Activated gamma-delta T cell treated with anti-CD3 and anti-CD28 coated beads, Interleukin-2, amount 50 U/mL, for 16 hours (primary cell): ENCODE results near the gene P2RX6.
"Not testable (repeated sequence)": the region's sequence is repeated elsewhere in the genome, so short reads cannot be mapped to it uniquely, and the experiment has no call there.

Experiments
- DNase-seq: peaks from one replicate; pipeline ENCODE4 v3.0.0-alpha.2; 2020; ENCODE audit warnings: low read depth

The P2RX6 gene

GRCh38 chr22:21014726-21015465 lies at the start of gene P2RX6:
Gene P2RX6 (plus strand): TSS chr22:21015165. CDS start chr22:21015175, 10 bp downstream.
- DNase-seq: no peak

GRCh38 chr22:20965888-20966855 lies 48.8 kb upstream of the P2RX6 start:
- no peak for DNase-seq

- no peak for DNase-seq
Measured at GRCh38 chr22:20966883-20967696, 47.9 kb upstream of the P2RX6 start, which contains the start of gene AIFM3. Gene AIFM3 (plus strand): TSS chr22:20967255. CDS start chr22:20967945, 690 bp downstream.

- DNase-seq: no peak
Measured at GRCh38 chr22:20967697-20968211, 47.2 kb upstream of the P2RX6 start.

- DNase-seq: no peak
Measured at GRCh38 chr22:20968281-20968977, 46.5 kb upstream of the P2RX6 start.

GRCh38 chr22:20970939-20971657 lies 43.9 kb upstream of the P2RX6 start:
- DNase-seq: no peak

- DNase-seq: not testable (repeated sequence)
Measured at GRCh38 chr22:20972014-20972694, 42.8 kb upstream of the P2RX6 start.

- no peak for DNase-seq
Measured at GRCh38 chr22:20972933-20973577, 41.9 kb upstream of the P2RX6 start.

- no peak for DNase-seq
Measured at GRCh38 chr22:20973634-20974286, 41.2 kb upstream of the P2RX6 start.

- DNase-seq: no peak
Measured at GRCh38 chr22:20974336-20974955, 40.5 kb upstream of the P2RX6 start.

- DNase-seq: no peak
Measured at GRCh38 chr22:20975541-20976290, 39.2 kb upstream of the P2RX6 start.

GRCh38 chr22:20976291-20976877 lies 38.6 kb upstream of the P2RX6 start:
- DNase-seq: no peak

- no peak for DNase-seq
Measured at GRCh38 chr22:20977019-20977418, 37.9 kb upstream of the P2RX6 start.

GRCh38 chr22:20977516-20978170 lies 37.3 kb upstream of the P2RX6 start:
- DNase-seq: no peak

GRCh38 chr22:20978419-20978818 lies 36.5 kb upstream of the P2RX6 start:
- no peak for DNase-seq

GRCh38 chr22:20979243-20979809 lies 35.6 kb upstream of the P2RX6 start:
- no peak for DNase-seq
